Dedifferentiated amniotic fluid mesenchymal stem cell (primary cell): ENCODE results near the gene FAM236A.
"Not testable (repeated sequence)": the region's sequence is repeated elsewhere in the genome, so short reads cannot be mapped to it uniquely, and the experiment has no call there.

Experiments used
- DNase-seq: peaks from one replicate; pipeline ENCODE4 v3.0.0-alpha.2; 2016; ENCODE audit errors: extremely low spot score

FAM236A gene

GRCh38 chrX:72937906-72938305, at the start of gene FAM236A:
Gene FAM236A (plus strand): TSS chrX:72938206. CDS start chrX:72938263, 57 bp downstream.
- not testable (repeated sequence) for DNase-seq

GRCh38 chrX:72889740-72890139, 48.3 kb upstream of the FAM236A start:
- not testable (repeated sequence) for DNase-seq

GRCh38 chrX:72912315-72912714, 25.7 kb upstream of the FAM236A start, which contains the start of gene FAM236C:
Gene FAM236C (plus strand): TSS chrX:72912615. CDS start chrX:72912715, 100 bp downstream.
- DNase-seq, result not testable (repeated sequence)

DNA sequence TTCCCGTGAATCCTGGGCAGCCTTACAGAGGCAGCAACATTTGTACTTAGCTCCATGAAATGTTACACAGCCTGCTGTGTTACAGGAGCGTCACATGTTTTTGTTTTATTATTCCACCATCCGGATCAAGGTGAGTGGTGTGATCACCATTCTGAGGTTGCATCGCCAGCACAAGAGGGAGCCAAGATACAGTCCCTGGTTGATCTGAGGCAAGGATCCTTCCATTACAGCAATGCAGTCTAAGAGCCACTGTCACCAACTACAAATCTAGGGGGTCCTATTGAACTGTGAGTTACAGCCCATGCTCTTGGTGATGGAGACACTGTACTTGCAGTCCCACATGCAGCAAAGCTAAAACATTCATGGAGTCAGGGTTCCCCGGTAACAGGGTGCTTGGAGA, 21.9 kb upstream of the FAM236A start:
- DNase-seq, result not testable (repeated sequence)

DNA sequence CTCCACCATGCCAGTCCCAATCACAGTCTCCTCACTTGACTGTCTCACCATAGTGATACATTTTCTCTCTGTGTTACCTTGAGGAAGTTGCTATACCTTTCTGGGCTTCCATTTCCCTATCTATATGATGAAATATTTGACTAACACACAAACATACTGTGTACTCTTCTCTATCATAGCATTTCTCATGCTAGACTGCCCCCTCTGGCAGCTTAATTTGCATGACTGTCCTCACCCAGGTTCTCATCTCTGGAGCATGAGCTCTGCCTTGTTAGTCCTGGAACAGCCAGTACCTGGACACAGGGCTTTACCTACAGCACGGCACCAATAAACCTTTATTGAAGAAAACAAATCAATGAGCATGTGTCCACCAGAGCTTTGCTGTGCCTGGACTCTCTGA, 5.7 kb upstream of the FAM236A start:
- DNase-seq, result not testable (repeated sequence)

DNA sequence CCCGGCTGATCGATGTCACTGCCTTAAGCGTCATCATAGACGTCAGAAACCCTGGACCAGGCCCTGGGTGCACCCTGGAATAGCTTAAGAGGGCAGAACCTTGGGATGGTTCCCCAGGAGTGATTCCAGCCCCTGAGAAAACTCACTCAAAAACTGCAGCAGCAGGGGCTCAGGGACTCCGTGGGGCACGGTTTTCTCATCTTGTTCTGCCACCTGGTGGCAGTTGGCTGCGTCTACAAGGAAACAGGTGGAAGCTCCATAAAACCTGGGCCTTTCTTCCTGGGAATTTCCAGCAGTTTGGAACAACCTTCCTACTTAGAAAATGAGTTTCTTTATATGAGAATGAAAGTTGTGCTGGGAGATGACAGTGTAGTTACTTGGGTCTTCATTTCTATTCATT, 1.6 kb upstream of the FAM236A start:
- DNase-seq, result not testable (repeated sequence)

DNA sequence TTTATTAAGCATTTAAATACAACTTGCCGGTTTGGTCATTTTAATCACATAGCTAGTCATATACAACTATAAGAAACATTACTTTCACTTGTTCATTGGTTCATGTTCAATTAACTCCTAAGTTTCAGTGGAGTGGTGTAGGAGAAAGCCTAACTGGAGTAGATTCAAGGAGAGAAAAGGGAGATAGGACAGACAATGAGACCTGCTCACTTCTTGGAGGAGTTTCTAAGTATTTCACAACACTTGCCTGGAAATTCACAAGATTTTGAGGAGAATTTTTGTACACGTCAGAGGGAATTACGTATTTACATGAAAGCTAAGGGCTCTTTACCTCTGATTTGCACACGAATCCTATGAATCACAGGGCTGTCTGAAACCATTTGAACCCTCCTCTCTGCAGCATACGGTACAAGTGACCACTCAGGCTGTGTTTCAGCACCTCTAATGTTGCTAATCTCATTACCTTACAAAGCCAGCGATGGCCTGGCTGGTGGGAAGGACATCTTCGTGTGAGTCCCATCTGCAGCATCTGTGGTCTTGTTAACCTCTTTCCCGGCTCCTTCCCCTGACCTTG, 1.0 kb upstream of the FAM236A start:
- not testable (repeated sequence) for DNase-seq

DNA sequence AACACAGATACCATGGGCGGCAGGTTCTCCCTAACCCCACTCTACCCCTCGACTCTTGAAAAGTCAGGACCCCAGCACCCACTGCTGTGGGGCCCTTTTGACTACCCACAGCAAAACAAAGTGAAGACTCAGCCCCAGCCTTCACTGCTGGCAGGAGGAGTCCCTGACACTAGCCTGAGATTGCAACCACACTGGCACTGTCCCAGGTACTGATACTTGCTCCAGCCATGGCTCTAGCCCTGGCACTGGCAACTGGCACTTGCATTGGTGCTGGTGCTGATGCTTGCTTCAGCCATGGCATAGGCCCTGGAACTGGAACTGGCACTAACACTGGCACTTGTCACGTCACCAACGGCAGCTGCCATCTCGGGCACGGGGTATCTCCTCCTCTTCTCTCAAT, 4.3 kb downstream of the FAM236A start:
- DNase-seq, result not testable (repeated sequence)

- not testable (repeated sequence) for DNase-seq
Observed at GRCh38 chrX:72943035-72943818, 5.2 kb downstream of the FAM236A start.

- not testable (repeated sequence) for DNase-seq
Observed at GRCh38 chrX:72943819-72944169, 5.8 kb downstream of the FAM236A start, which contains the start of gene DMRTC1. Gene DMRTC1 (minus strand): TSS chrX:72943837. CDS start chrX:72875694, 68,143 bp downstream.

DNA sequence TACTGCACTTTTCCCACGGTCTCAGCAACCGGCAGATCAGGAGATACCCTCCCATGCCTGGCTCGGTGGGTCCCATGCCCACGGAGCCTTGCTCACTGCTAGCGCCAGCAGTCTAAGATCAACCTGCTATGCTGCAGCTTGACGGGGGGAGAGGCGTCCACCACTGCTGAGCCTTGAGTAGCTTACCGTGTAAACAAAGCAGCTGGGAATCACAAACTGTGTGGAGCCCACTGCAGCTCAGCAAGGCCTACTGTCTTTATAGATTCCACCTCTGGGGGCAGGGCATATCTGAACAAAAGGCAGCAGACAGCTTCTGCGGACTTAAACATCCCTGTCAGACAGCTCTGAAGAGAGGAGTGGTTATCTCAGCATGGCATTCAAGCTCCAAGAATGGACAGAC, 22.0 kb downstream of the FAM236A start:
- DNase-seq, result not testable (repeated sequence)

DNA sequence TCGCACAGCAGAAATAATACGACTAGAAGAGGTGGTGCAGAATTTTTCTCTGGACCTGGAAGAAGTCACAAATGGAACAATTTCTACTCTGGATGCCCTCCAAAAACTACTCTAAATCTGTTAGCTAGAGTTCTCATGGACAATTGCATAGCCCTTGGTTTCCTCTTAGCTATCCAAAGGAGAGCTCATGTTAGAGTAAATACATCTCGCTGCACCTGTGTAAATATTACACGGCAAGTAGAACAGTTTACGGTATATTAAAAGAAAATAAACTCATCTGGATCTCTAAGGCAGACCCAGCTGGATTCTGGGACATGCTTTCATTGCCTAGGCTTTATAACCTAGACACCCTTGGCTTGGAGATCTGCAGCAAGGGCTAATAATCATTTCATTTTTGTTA, 33.9 kb downstream of the FAM236A start:
- not testable (repeated sequence) for DNase-seq

DNA sequence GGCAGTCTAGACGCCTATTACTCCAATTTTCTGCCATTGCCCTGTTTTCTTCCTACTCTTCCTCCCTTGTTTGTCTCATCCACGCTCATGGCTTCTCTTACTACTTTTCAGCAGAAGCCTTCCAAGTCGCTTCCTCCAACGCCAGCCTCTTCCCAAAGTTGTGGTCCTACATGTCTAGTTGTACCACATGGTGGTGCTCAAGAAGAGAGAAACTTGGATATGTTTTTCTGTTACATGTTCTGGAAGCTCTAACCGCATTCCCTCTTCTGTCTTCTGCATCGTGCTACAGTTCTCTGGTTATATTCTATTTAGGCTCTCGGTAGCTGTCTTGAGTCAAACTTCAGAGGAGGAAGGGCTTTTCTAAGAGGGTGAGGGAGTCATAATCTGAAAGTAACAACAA, 36.9 kb downstream of the FAM236A start:
- not testable (repeated sequence) for DNase-seq

- not testable (repeated sequence) for DNase-seq
Observed at GRCh38 chrX:72980894-72981469, 43.0 kb downstream of the FAM236A start.
